HepG2 (cell line): ENCODE data around the gene NOXRED1.

Experiments used
- AGO1 ChIP-seq: fragments of 200-400 bp; formaldehyde crosslinking; IDR thresholded peaks from 2 replicates; pipeline ENCODE4 v1.6.1; 2017; ENCODE audit warnings: mild to moderate bottlenecking, low read depth, low read length, moderate library complexity; ENCODE audit not compliant: poor library complexity, severe bottlenecking
- BRD4 ChIP-seq: sonication (generic); formaldehyde crosslinking; IDR thresholded peaks from 2 replicates; pipeline ENCODE4 v1.4.0; 2020; ENCODE audit warnings: missing genetic modification reagents
- NBN ChIP-seq: fragments of 450-650 bp; conservative IDR thresholded peaks from 2 replicates; pipeline ENCODE4 v1.6.1; 2017
- NFYC ChIP-seq: IDR thresholded peaks from 2 replicates; pipeline ENCODE4 v1.6.1; 2016; ENCODE audit warnings: missing genetic modification reagents, missing compliant biosample characterization
- POLR2A ChIP-seq, 2 experiments: IDR thresholded peaks; 2 replicates each; pipeline ENCODE4 v1.6.1; 2011; ENCODE audit warnings: low read depth in 2 of 2, low read length in 2 of 2, mild to moderate bottlenecking in 1 of 2, moderate library complexity in 1 of 2; ENCODE audit not compliant: insufficient read depth in 1 of 2
- SP1 ChIP-seq, 2 experiments: fragments of 450-650 bp in 1 of 2; sonication (generic) in 1 of 2; formaldehyde crosslinking in 1 of 2; IDR thresholded peaks; 2 replicates each; pipeline versions ENCODE4 v1.4.0 to v1.6.1; 2016 to 2020; ENCODE audit warnings: missing genetic modification reagents in 1 of 2
- TCF12 ChIP-seq, 2 experiments: fragments of 450-650 bp in 1 of 2; sonication (generic) in 1 of 2; formaldehyde crosslinking in 1 of 2; IDR thresholded peaks; 2 replicates each; pipeline versions ENCODE4 v1.6.1 to v1.8.0; 2017 to 2022; ENCODE audit warnings: antibody characterized with exemption in 1 of 2, mild to moderate bottlenecking in 1 of 2, missing genetic modification reagents in 1 of 2, moderate library complexity in 1 of 2
- ZBTB4 ChIP-seq: sonication (generic); formaldehyde crosslinking; IDR thresholded peaks from 2 replicates; pipeline ENCODE4 v1.4.0; 2020; ENCODE audit warnings: missing genetic modification reagents, mild to moderate bottlenecking, borderline replicate concordance
- TF ChIP-seq, protein P1 (sequence below): sonication (generic); formaldehyde crosslinking; IDR thresholded peaks from 2 replicates; pipeline ENCODE4 v1.4.0; 2020; ENCODE audit warnings: low read depth, missing genetic modification reagents
- TF ChIP-seq, protein P2 (sequence below): sonication (generic); formaldehyde crosslinking; IDR thresholded peaks from 2 replicates; pipeline ENCODE4 v1.5.0; 2020; ENCODE audit warnings: mild to moderate bottlenecking, missing genetic modification reagents, moderate library complexity
- TF ChIP-seq, protein P3 (sequence below): sonication (generic); formaldehyde crosslinking; IDR thresholded peaks from 2 replicates; pipeline ENCODE4 v1.9.0; 2022; ENCODE audit warnings: missing genetic modification reagents, mild to moderate bottlenecking, borderline replicate concordance

DNA sequence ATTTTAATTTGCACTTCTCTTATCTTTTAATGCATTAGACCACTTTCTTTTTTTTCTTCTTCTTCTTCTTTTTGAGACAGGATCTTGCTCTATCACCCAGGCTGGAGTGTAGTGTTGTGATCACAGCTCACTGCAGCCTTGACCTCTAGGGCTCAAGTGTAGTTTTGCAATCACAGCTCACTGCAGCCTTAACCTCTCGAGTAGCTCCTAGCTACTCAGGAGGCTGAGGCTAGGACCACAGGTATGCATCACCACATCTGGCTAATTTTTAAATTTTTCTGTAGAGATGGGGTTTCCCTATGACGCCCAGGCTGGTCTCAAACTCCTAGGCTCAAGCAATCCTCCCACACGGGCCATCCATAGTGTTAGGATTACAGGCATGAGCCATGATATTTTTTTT is 59.2 kb downstream of the NOXRED1 start:
- TF ChIP-seq POLR2A (IDR thresholded peaks at IDR 0.05; ENCODE audit: insufficient read depth in 1 of 2, low read depth in 2 of 2, low read length in 2 of 2) (no peak), NBN (no peak), AGO1 (no peak), SP1 (IDR thresholded peaks at IDR 0.05) (no peak), SP1 (CRISPR knock-in tag; IDR thresholded peaks at IDR 0.05) (no peak), NFYC (CRISPR knock-in tag) (no peak), ZBTB4 (CRISPR knock-in tag) (no peak), TCF12 (IDR thresholded peaks at IDR 0.05) (no peak), TCF12 (CRISPR knock-in tag; IDR thresholded peaks at IDR 0.05) (no peak), BRD4 (CRISPR knock-in tag) (no peak)
- TF ChIP-seq, protein P1, sequence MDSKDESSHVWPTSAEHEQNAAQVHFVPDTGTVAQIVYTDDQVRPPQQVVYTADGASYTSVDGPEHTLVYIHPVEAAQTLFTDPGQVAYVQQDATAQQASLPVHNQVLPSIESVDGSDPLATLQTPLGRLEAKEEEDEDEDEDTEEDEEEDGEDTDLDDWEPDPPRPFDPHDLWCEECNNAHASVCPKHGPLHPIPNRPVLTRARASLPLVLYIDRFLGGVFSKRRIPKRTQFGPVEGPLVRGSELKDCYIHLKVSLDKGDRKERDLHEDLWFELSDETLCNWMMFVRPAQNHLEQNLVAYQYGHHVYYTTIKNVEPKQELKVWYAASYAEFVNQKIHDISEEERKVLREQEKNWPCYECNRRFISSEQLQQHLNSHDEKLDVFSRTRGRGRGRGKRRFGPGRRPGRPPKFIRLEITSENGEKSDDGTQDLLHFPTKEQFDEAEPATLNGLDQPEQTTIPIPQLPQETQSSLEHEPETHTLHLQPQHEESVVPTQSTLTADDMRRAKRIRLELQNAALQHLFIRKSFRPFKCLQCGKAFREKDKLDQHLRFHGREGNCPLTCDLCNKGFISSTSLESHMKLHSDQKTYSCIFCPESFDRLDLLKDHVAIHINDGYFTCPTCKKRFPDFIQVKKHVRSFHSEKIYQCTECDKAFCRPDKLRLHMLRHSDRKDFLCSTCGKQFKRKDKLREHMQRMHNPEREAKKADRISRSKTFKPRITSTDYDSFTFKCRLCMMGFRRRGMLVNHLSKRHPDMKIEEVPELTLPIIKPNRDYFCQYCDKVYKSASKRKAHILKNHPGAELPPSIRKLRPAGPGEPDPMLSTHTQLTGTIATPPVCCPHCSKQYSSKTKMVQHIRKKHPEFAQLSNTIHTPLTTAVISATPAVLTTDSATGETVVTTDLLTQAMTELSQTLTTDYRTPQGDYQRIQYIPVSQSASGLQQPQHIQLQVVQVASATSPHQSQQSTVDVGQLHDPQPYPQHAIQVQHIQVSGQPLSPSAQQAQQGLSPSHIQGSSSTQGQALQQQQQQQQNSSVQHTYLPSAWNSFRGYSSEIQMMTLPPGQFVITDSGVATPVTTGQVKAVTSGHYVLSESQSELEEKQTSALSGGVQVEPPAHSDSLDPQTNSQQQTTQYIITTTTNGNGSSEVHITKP: no peak
- TF ChIP-seq, protein P2, sequence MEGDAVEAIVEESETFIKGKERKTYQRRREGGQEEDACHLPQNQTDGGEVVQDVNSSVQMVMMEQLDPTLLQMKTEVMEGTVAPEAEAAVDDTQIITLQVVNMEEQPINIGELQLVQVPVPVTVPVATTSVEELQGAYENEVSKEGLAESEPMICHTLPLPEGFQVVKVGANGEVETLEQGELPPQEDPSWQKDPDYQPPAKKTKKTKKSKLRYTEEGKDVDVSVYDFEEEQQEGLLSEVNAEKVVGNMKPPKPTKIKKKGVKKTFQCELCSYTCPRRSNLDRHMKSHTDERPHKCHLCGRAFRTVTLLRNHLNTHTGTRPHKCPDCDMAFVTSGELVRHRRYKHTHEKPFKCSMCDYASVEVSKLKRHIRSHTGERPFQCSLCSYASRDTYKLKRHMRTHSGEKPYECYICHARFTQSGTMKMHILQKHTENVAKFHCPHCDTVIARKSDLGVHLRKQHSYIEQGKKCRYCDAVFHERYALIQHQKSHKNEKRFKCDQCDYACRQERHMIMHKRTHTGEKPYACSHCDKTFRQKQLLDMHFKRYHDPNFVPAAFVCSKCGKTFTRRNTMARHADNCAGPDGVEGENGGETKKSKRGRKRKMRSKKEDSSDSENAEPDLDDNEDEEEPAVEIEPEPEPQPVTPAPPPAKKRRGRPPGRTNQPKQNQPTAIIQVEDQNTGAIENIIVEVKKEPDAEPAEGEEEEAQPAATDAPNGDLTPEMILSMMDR: no peak
- TF ChIP-seq, protein P3, sequence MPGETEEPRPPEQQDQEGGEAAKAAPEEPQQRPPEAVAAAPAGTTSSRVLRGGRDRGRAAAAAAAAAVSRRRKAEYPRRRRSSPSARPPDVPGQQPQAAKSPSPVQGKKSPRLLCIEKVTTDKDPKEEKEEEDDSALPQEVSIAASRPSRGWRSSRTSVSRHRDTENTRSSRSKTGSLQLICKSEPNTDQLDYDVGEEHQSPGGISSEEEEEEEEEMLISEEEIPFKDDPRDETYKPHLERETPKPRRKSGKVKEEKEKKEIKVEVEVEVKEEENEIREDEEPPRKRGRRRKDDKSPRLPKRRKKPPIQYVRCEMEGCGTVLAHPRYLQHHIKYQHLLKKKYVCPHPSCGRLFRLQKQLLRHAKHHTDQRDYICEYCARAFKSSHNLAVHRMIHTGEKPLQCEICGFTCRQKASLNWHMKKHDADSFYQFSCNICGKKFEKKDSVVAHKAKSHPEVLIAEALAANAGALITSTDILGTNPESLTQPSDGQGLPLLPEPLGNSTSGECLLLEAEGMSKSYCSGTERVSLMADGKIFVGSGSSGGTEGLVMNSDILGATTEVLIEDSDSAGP (CRISPR knock-in tag): no peak
